Measurements from ENCODE around the gene C2CD3.
A peak's percentile ranks its signal among the peaks of the same experiment; 100 is the strongest.

Gene C2CD3

DNA sequence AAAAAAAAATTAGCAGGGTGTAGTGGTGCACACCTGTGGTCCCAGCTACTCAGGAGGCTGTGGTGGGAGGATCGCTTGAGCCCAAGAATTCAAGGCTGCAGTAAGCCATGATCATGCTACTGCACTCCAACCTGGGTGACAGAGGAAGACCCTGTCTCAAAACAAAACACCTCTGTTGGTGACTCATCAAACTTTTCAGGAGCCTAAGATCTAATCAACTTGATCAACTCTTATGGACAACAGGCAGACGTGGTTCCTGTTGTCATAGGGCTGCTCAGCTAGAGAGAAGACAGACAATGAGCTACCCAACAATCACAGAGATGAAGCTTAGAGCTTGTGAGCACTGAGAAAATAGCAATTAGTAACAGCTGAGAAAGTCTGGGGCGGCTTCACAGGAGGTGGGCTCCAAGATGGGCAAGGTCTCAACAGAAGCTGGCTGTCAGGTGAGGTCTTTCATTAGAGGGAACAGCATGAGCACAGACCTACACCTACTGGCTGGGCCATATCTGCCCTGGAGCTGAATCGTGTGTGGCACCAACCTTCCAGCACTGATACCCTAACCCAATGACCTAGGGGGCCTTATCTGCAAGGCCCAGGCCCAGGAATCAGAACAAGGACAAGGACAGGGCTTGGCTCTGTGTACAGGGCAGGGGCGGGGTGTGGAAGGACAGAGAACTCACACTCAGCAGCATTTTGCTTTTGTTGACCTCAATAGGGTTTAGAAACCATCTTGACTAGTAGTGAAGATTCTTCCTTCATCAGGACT is 154.7 kb downstream of the C2CD3 start:
- DNase-seq: no peak

DNA sequence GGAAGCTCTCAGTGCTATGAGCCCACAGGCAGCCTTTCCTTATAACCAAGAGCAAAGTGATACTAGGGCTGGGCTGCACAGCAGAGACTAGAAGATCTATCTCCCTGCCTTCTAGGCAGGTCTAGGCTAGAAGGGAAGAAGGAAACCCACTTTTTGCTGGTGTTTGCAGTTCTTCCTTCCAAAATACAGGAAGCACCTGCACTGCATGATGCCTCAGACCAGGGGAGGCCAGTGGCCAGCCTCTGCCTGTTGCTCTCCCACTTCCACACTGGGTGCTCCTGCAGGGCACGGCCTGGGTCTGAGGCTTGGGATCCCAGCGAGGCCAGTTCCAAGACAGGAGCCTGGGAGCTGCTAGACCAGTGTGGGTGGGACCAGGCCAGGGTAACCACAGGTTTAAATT is 155.9 kb downstream of the C2CD3 start:
- DNase-seq: no peak

DNA sequence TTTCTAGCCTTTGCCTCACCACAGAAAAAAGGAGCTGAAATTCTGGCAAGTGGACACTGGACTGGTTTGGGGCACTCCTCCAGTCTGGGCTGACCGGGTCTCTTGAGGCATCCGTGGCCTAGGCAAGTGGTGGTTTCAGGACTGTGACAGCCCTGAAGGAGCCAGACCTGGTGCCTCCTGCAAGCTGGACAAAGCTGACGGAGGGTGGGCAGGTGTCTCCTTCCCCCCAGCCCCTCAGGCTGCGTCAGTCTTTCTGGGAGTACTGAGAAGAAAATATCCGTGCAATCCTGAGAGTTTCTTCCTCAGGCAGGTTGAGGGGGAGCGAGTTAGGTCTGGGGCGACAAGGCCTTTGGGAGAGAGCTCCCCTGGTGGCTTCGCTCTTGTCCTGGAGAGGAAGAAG is 157.7 kb downstream of the C2CD3 start:
- no peak for DNase-seq

DNA sequence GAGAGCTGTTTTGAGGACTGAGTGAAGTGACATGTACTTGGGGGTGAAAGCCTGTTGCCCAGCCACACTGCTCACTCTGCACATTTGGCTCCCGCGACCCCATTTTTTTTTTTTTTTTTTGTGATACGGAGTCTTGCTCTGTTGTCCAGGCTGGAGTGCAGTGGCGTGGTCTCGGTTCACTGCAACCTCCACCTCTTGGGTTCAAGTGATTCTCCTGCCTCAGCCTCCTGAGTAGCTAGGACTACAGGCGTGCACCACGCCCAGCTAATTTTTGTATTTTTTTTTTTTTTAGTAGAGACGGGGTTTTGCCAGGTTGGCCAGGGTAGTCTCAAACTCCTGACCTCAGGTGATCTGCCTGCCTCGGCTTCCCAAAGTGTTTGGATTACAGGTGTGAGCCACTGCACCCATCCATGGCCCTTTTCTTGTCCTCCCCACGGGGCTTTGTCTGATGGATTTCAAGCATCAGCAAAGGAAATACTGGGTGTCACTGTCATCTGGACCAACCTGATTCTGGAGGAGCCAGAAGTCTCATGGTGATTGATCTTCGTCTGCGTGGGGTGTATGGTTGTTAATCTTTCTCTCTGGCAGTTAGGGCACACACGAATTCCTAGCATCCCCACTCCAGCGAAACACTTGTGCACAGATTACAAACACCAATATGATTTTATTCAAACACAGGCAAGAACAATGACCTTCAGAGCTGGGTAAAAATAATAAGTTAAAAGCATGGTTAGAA is 158.6 kb downstream of the C2CD3 start:
- DNase-seq: no peak

DNA sequence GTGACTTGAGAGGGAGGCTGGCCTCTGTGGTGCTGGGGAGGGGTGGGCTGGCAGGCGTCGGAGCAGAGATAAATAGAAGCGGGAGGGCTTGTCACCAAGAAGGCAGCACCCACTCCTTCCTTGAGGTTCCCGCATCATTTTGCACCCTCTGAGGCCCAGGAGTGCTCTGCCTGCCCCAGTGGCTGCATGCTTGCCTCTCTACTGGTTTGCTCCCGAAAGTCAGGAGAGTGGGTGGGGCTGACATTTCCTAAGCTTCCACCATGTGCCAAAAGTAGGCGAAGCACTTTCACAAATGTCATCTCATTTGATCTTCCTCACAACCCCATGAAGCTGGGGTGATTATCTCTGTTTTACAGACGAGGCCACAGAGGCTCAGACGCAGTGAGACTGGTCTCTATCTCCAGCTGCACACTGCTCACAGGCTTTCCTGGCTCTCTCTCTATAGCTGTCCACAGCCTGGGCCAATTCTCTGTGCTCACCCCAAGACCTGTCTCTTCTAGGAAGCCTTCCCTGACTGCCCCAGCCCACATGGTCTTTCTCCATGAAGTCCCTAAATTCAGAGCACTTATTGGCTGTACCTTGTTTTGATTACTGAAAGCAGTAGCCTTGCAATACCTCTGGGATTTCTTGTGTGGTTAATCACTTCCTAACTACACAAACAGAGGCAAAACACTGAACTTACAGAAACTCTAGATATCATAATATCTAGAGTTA is 159.3 kb downstream of the C2CD3 start:
- DNase-seq: no peak

DNA sequence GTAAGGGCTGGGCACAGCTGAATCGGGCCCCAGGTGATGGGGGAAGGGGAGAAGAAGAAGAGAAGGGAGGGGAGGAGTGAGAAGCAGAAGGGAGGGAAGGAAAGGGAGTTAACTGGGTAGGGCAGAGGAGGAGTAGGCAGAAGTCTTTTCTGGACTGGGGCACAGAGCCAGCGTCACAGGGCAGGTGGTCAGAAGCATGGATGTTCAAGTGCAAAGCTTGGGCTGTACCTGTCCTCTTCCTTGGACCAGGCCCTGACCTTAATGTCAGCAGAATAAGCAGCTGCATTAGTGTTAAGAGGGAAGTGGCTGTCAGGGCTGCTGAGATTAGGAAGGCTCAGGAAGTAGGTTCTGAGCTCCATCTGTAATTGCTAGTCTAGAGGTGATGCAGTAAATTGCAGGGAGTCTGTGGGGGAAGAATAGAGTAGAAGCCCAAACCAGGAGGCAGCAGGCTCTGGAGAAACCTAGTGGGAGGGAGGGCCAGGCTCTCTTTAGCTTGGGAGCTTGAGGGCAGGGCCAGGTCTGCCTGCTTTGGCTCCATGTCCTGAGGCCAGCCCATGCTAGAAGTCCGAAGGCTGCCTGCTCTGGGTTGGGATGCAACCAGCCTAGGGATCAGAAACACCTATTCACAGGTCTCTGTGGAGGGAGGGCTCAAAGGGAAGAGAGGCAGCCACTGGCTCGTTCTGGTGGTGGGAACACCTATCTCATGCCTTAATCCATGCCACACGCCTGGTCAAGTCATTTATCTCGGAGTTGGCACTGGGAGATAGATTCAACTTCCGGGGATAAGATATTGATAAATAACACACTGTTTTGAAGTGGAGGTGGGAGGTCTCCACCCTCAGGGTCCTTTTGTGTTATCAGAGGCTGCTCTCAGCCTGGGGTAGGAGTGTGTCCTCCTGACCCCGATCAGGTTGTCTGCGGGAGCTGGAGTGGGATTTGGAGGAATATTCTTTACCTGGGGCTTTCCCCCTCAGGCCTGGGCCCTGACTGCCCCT is 160.2 kb downstream of the C2CD3 start:
- DNase-seq: no peak

DNA sequence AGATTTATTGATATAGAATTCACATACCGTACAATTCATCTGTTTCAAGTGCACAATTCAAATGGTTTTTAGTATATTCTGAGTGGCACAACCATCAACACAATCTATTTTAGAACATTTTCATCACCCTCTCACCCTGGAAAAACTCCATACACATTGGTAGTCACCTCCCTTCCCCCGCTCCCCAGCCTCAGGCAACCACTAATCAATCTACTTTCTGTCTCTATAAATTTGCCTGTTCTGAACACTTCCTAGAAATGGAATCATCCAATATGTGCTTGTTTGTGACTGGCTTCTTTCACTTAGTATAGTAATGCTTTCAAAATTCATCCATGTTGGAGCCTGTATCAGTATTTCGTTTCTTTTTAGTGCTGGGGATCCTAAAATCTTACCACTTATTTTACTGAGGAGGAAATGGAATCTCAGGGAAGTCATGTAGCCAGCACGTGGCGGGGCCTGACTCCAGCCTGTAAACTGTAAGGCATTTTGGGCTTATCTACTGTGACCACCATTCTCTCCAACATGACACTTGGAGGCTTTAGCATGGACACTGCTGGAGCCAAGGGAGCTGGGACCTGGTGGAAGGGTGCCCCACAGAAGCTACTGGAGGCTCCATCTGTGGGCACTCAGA is 161.0 kb downstream of the C2CD3 start:
- no peak for DNase-seq

DNA sequence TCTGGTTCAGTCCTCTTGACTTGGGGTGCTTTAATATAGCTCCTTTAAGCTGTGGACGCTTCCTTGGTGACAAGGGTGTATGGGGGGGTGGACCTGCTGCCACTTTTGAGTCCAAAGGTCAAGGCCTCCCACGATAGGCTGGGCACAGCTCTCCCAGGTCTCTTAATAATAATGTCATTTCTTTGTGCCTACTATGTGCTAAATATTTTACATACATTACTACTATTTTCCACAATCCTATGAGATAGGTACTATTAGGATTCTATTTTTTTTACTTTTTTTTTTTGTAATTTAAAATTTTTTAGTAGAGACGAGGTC is 161.6 kb downstream of the C2CD3 start:
- DNase-seq: no peak

DNA sequence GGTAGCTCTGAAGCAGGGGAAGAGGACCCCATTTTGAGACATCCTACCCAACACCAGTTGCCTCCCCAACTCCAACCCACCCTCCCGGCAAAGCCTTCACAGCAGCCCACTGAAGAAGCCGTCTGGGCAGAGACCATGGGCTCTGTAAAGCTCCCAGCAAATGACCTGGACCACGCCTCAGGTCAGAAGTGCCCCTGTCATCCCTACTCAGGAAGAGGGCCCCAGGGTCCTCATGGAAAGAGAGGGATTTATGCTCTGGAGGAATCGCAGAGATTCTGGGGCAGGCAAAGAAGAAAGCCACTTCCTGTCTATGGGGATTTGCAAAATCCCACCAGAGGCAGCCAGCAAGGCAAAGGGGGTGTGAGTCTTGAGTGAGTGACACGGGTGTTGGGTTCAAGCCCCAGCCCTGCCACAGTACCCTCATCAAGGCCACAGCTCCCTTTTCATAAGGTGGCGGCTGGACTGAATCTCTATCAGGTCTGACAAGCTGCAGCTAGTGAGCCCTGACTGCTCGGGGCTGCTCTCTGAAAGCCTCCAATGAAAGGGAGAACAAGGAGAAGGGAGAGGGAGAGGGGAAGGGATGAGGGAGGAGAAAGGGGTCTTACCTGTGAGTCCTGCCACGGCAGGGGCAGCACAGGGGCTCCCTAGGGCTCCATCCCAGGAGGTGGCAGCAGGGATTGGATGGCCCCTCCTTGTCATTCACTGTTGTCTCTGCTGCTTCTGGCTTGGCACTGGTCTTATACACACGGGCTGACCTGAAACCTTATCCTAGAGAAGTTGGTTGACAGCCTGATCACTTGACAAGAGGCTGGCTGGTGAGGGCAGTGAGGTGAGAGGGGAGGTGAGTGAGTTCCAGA is 162.2 kb downstream of the C2CD3 start, which contains the start of gene UCP3:
TSS of gene UCP3 (minus strand) at position 713 of the 857 bp plus-strand sequence. CDS start 2,043 bp downstream, outside the sequence.
- DNase-seq: no peak

DNA sequence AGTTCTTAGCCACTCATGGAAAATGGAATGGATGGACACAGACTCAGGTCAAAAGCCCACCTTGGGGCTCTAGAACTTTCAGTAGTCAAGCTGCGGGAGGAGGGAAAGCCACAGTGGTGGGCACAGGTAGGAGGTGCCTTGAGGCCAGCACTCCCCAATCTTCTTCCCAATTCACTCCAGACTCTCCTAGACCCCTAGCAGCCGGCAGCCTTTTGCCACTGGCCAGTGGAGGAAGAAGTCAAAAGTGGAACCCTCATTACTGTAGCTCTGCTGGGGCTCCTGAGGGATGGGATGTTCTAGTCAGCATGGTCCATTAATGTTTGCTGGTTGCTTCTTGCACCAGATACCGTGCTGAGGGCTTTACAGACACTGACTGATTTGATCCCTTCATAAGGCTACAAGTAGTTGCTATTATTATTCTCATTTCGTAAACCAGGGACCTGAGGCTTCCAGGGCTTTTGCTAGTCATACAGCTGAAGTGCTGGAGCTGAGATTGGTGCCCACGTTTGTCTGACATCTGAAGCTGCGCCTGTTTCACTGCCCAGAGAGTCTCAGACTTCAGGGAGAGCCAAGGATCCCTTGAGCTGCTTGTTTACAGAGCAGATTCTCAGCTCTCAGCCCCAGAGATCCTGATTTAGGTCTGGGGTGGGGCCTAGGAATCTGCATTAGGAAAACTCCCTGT is 163.0 kb downstream of the C2CD3 start:
- DNase-seq: no peak

DNA sequence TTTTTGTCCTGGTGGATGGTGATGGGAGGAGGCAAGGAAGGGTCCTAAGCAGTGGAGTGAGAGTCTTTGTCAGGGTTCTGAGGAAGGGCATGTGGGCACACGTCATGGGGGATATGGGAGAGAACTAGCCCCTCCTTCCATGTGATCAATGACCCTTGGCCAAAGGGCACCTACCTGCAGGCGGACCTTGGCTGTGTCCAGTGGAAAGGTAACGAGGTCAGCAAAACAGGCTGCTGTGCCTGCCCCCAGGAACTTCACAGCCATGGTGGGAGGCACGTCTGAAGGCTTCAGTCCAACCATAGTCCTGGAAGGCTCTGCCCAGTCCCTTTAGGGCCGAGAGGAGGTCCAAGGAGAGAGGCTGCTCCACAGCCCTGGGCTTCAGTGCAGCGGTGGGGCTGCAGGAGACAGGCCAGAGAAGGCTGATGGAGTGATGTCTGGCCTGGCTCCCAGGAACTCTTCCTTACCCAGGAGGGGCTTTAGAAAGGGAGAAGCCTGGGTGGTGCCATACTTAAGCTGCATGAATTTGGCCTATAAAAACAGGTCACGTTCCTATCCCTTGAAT is 164.0 kb downstream of the C2CD3 start:
- DNase-seq: peak; percentile 40

DNA sequence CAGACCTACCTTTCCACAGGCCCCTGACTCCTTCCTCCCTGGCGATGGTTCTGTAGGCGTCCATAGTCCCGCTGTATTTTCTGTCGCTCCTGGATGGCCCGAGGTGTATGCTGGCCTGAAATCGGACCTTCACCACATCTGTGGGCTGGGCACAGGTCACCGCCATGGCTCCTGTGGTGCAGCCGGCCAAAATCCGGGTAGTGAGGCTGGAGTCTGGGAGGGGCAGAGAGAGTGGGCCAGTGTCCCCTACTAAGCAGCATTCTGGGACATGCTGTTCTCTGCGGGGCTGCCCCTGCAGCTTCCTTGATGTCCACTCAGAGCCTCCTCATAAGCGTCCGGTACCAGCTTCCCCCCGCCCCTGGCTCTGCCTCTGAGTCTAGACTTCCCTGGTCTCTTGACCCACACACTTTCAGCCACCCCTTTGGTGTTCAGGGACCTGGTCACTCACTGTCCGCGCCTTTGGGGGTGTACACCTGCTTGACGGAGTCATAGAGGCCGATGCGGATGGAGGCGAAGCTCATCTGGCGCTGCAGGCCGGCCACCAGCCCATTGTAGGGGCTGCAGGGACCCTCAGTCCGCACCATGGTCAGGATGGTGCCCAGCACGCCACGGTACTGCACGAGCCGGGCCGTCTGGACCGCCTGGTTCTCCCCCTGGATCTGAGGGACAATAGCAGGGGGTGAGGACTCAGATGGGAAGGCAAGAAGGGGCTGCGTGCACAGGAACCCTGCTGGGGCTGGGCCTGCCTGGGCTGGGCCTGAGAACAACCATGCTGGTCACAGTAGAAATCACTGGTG is 164.9 kb downstream of the C2CD3 start:
- DNase-seq: peak; percentile 45

DNA sequence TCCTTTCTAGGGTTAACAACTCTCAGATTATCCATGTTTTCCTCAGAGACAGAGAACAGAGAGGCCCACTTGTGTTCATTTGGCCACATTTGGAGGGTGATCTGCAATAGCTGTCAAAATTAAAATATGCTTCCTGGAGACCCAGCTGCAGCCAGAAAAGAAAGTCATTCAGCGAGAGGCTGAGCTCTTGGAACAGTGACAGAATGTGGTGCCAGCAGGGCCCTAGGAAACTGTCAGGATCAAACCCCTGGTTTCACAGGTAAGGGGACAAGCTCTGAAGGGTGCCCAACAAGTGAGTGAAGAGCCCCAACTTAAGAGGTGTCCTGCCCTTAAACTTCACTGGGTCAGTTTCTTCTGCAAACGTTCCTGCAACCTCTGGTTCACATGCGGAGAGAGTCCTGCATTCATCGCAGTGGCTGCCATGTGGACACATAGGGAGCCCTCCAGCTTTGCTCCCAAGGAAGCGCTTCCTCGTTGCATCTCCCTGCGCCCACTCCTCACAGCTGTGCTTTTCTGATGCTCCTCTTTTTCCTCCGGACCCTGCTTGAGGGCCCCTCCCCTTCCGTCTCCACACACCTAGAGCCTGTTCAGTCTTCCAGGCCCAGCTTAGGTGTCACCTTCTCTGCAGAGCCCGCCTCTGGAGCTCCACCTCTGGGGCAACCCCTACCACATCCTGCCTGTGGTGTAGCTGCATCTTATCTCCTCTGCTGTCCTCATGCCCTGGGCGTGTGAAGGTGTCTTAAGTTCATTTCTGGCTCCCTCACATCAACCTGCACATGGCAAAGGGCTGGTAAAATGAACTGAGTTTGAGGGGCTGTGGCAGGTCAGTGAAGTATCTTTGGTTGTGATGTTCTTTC is 165.8 kb downstream of the C2CD3 start:
- DNase-seq: peak; percentile 53

DNA sequence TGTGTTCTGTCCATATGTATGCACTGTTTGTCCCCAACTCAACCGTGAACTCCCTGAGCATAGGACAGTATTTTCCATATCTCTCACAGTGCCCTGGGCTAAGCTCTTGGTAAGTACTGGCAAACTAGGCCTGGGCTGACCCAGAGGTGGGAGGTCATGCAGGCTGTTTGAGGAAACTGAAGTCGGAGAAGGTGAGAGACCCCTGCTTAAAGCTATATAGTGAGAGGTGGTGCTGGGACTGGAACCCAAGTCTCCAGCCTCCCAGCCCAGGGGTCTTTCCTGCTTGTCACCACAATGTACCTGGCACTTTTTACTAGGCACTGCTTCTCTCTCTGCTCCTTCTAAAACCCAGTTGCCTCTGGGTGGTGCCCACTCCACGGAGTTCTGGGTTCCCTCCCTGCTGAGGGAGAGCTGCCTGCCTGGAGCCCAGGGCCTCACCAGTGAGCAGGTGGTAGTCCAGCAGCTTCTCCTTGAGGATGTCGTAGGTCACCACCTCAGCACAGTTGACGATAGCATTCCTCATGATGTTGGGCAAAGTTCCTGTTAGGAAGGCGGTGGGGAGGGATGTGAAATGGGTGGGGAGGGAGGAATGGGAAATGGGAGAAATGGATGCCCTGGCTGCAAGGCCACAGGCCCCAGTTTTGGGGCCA is 166.6 kb downstream of the C2CD3 start:
- no peak for DNase-seq

DNA sequence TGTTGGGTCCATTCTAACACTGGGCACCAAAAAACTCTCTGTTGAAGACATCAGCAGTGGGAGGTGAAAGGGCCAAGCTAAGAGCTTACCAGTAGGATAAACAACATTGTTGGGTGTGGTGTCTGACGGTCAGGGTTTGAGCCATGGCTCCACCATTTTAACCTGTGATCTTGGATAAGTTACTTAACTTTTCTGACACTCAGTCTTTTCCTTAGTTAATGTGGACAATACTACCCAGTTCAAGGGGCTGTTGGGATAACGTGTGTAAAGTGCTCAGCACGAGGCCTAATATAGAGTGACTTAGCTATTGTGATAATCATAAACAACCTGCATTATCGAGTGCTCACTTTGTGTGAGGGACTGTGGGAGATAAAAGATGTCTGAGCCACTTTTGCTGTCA is 168.0 kb downstream of the C2CD3 start:
- DNase-seq: no peak

DNA sequence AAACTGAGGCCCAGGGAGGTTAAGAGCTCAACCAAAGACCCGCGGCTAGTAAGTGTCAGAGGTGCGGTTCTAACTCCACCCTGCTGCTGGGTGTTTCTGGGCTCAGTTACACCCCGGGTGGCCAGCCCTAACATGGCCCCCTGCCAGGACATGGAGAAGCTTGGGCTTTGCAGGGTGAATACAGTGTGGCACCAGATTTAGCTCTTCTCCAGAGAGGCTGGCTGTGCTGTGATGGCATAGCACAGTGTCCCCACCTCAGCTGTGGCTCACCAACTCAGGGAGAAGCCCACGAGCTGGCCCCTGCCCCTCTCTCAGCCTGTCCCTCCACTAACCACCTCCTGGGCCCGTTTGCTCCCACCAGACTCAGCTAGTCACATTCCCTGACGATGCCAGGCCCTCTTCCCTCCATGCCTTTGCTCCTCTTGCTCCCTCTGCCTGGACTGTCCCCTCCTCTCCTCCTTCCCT is 168.9 kb downstream of the C2CD3 start:
- DNase-seq: no peak

DNA sequence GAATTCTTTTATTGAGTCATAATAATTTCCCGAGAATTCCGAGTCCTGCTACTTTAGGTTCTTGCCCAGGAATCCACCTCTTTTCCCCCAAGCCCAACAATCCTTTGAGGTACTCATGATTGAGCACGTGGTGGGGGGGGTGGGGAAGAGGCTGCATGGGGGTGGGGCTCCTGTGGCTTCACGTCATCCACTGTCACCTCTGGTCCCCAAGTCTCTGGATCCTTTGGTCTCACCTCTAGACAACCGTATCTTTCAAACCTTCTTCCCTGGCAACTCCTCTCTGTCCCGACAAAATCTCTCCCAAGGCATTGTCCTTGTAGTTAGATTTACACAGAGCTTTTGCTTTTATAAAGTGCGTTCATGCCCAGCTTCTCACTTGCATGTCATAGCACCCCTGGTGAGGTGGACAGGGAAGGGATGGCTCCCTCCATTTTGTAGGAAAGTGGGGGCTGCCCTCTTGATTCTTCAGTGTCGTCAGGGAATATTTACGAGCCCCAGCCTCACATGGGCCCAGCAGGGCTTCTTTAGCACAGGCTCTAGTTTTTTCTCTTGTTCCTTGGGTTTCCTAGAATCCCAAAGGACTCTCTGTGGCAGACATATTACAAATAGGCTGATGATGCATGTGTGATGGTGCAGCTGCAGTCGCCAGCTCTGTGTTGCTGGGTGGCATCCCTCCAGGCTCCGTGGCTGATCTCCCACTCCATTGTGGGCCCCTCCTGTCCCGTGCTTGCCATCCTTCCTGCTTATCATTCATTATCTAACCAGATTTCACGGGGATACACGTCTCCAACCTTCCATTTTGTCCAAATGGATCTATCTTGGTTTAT is 170.3 kb downstream of the C2CD3 start:
- peak; percentile 33 for DNase-seq

Measured in islet precursor cell (in vitro differentiated cells).